Uterus (tissue), 2 donors: ENCODE results near the gene SH3GL2.

Experiments
- CTCF ChIP-seq, 4 experiments: fragments of 200-600 bp in 2 of 4; fragments of 450-650 bp in 2 of 4; sonication (generic) in 2 of 4; IDR thresholded peaks; one replicate each; pipeline ENCODE4 v1.5.1; 2016 to 2019; ENCODE audit warnings: antibody characterized with exemption in 4 of 4, mild to moderate bottlenecking in 2 of 4, moderate library complexity in 1 of 4
- POLR2A ChIP-seq, 2 donors: fragments of 450-650 bp; IDR thresholded peaks; one replicate each; pipeline ENCODE4 v1.6.1; 2016; ENCODE audit warnings: antibody characterized with exemption in 2 of 2, mild to moderate bottlenecking in 1 of 2, moderate library complexity in 1 of 2

DNA sequence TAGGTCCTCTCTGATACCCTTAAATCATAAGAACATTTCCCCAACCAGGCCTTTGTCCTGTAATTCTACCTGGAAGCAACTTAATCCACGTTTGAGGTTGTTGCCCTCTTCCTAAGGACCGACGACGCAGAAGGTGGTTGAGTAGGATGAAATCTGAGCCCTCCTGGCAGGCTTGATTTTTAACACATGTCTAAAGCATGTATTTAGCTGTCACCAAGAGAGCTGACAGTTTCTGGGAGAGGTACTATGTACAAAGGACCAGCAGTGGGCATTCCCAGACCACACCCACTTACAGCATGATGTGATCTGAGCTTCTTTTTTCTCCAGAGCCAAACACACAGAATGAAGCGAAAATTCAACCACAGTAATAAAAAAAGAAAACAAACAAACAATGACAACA, 260.9 kb downstream of the SH3GL2 start:
- TF ChIP-seq POLR2A (IDR thresholded peaks at IDR 0.05) (no peak), CTCF (IDR thresholded peaks at IDR 0.05) (no peak)
